ENCODE measurements around the gene MEA1. TPM values are rescaled to one million over a fixed set of nuclear protein-coding genes. Genes with fewer than 3 reads are reported as not detected.

Gene MEA1
- total and polyA plus RNA-seq, 9 donors: 48.2 to 95.1 (median 63.2) TPM

- Histone ChIP-seq H3K27me3 (no peaks in the 10 kb centered on the region), H3K4me1 (ENCODE audit: insufficient read depth) (peaks cover 6% of the 10 kb centered on the region), H3K36me3 (no peaks in the 10 kb centered on the region), H3K27ac (no peak overlapping the region), H3K4me3 (no peak overlapping the region), H3K9me3 (no peaks in the 10 kb centered on the region)
- intact Hi-C loops (cut with DNase I): no loop called here
- 63 to 68% (median 64%) methylated on average over 2 of the region's 2 CpGs for WGBS, 3 donors
- DNase-seq: no peak
- no peak for TF ChIP-seq CTCF (IDR thresholded peaks at IDR 0.05)
- TF ChIP-seq EP300 (IDR thresholded peaks at IDR 0.05): no peak
- TF ChIP-seq POLR2A (IDR thresholded peaks at IDR 0.05): no peak
These were observed 10.7 kb upstream of the MEA1 start for GRCh38 chr6:43024436-43024835.

- H3K4me1 ChIP-seq (ENCODE audit: insufficient read depth): peaks cover 9% of the 10 kb centered on the region
- WGBS, 3 donors: 0 to 1% (median 1%) methylated on average over 38 to 56 of the region's 56 CpGs
- TF ChIP-seq EP300 (IDR thresholded peaks at IDR 0.05) (no peak), POLR2A (IDR thresholded peaks at IDR 0.05) (no peak), CTCF (IDR thresholded peaks at IDR 0.05) (no peak)
- peak; percentile 68 to 85 (median 78) for DNase-seq
- peak within 1 kb of the TSS; percentile 85 for H3K4me3 ChIP-seq
- H3K27ac ChIP-seq: peak within 1 kb of the TSS; percentile 75 to 84
- no peaks in the 10 kb centered on the region for H3K9me3 ChIP-seq
- intact Hi-C loops (cut with DNase I): no loop called here
- H3K36me3 ChIP-seq: no peaks in the 10 kb centered on the region
- no peaks in the 10 kb centered on the region for H3K27me3 ChIP-seq
These were observed 7.7 kb upstream of the MEA1 start, which contains the start of gene RRP36 for GRCh38 chr6:43021270-43022047. Gene RRP36, plus strand, starts transcription at chr6:43021623. Its CDS starts 32 bp downstream, at chr6:43021655.

- Histone ChIP-seq H3K4me3 (peak overlapping the region; percentile 85), H3K27me3 (no peaks in the 10 kb centered on the region), H3K9me3 (no peaks in the 10 kb centered on the region), H3K27ac (peak overlapping the region; percentile 75 to 84), H3K4me1 (ENCODE audit: insufficient read depth) (peaks cover 10% of the 10 kb centered on the region), H3K36me3 (no peaks in the 10 kb centered on the region)
- intact Hi-C loops (cut with DNase I): no loop called here
- no peak for DNase-seq
- 25 to 40% (median 31%) methylated on average over 5 of the region's 5 CpGs for WGBS, 3 donors
- TF ChIP-seq CTCF (IDR thresholded peaks at IDR 0.05): no peak
- no peak for TF ChIP-seq POLR2A (IDR thresholded peaks at IDR 0.05)
- TF ChIP-seq EP300 (IDR thresholded peaks at IDR 0.05): no peak
These were observed 7.1 kb upstream of the MEA1 start for GRCh38 chr6:43020847-43021246.

GRCh38 chr6:43020052-43020705 lies 6.4 kb upstream of the MEA1 start:
- DNase-seq: no peak
- no peak for TF ChIP-seq POLR2A (IDR thresholded peaks at IDR 0.05)
- no peak for TF ChIP-seq EP300 (IDR thresholded peaks at IDR 0.05)
- TF ChIP-seq CTCF (IDR thresholded peaks at IDR 0.05): no peak
- Histone ChIP-seq H3K36me3 (no peaks in the 10 kb centered on the region), H3K9me3 (no peaks in the 10 kb centered on the region), H3K4me3 (no peak overlapping the region), H3K27me3 (no peaks in the 10 kb centered on the region), H3K4me1 (ENCODE audit: insufficient read depth) (peaks cover 13% of the 10 kb centered on the region), H3K27ac (no peak overlapping the region)
- WGBS, 3 donors: 84 to 96% (median 88%) methylated on average over 3 of the region's 3 CpGs
- intact Hi-C loops (cut with DNase I): no loop called here
